ENCODE data around the gene CTNND2.

DNA sequence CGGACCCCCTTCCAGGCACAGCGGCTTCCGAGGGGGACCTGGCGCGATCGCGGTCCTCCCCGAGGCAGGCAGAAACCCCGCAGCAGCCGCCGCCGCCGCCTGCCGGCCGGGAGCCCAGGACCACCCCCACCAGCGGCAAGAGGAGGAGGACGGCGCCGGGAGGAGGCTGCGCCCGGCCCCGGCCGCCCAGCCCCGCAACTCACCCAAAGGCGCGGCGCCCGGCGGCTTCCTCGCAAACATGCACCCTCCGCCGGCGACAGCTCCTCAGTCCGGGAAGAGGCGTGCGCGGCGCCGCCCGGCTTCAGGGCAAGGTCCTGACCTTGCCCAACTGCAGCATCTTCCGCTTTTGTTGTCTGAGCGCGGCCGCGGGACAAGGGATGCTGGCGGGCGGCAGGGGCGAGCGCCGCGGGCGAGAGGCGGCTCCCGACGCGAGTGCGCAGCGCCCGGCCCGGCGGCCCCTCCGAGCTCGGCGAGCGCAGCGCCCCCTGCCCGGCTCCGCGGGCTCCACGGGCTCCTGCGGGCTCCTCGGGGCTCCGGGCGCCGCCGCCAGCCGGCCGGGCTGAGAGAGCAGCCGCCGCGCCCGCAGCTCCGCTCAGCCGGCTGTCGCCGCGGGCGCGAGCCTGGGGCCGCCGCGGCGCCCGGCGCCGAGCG is 507 bp downstream of the CTNND2 start:
- no peak for TF ChIP-seq ZNF280C (tag by site-specific recombination; IDR thresholded peaks at IDR 0.05)
- TF ChIP-seq, protein P1, sequence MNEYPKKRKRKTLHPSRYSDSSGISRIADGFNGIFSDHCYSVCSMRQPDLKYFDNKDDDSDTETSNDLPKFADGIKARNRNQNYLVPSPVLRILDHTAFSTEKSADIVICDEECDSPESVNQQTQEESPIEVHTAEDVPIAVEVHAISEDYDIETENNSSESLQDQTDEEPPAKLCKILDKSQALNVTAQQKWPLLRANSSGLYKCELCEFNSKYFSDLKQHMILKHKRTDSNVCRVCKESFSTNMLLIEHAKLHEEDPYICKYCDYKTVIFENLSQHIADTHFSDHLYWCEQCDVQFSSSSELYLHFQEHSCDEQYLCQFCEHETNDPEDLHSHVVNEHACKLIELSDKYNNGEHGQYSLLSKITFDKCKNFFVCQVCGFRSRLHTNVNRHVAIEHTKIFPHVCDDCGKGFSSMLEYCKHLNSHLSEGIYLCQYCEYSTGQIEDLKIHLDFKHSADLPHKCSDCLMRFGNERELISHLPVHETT (tag by site-specific recombination; IDR thresholded peaks at IDR 0.05) = no peak
- TF ChIP-seq ZBTB21 (tag by site-specific recombination; IDR thresholded peaks at IDR 0.05) = no peak
- TF ChIP-seq CTCF (tag by site-specific recombination; IDR thresholded peaks at IDR 0.05) = no peak
